IMR-90 (cell line): Measurements from ENCODE around the gene CHRNA3. TPM values are rescaled to one million over a fixed set of nuclear protein-coding genes. Genes with fewer than 3 reads are reported as not detected.

Source experiments
- ATAC-seq: fragments of 200-7000 bp; cut with Tn5 transposase; 2 replicates; pipeline ENCODE4 v1.9.1; 2020; ENCODE audit warnings: low read depth, mild to moderate bottlenecking, moderate library complexity
- BruUV-seq: library from RNA; stranded (reverse); fragments of 400-500 nt; replicated peaks from 2 replicates; lab custom pipeline; 2021; lab: Mats Ljungman, UMichigan
- CTCF ChIA-PET: fragments of 300-600 bp; formaldehyde crosslinking; extraction: SDS; loops from one replicate; lab custom pipeline; 2021; ENCODE audit warnings: antibody characterized with exemption; lab: Yijun Ruan, JAX
- POLR2A ChIA-PET: fragments of 300-600 bp; sonication (Branson Sonifier 250); formaldehyde crosslinking; loops from one replicate; lab custom pipeline; 2022; ENCODE audit warnings: antibody characterized with exemption; ENCODE audit not compliant: unreplicated experiment; lab: Charles Lee
- DNase-seq: peaks from one replicate; pipeline ENCODE4 v3.0.0; 2013
- H2AFZ ChIP-seq: replicated peaks from 2 replicates; pipeline ENCODE3; 2013; ENCODE audit warnings: low read length, mild to moderate bottlenecking; ENCODE audit not compliant: poor library complexity
- H2AK5ac ChIP-seq: 2 replicates; pipeline ENCODE4 v1.6.1; 2013; ENCODE audit warnings: low read depth, low read length, inconsistent platforms
- H2AK9ac ChIP-seq: replicated peaks from 2 replicates; pipeline ENCODE3; 2013; ENCODE audit warnings: mild to moderate bottlenecking, low read depth, low read length, moderate library complexity; ENCODE audit not compliant: poor library complexity
- H2BK120ac ChIP-seq: 2 replicates; pipeline ENCODE4 v1.6.1; 2013; ENCODE audit warnings: low read depth, low read length, inconsistent platforms
- H2BK15ac ChIP-seq: 3 replicates; pipeline ENCODE4 v1.6.1; 2013; ENCODE audit warnings: low read depth, low read length, inconsistent platforms
- H2BK20ac ChIP-seq: 2 replicates; pipeline ENCODE4 v1.6.1; 2013; ENCODE audit warnings: low read depth, mild to moderate bottlenecking, inconsistent platforms, low read length, moderate library complexity
- H2BK5ac ChIP-seq: 2 replicates; pipeline ENCODE4 v1.6.1; 2013; ENCODE audit warnings: mild to moderate bottlenecking, low read depth, low read length, inconsistent platforms; ENCODE audit not compliant: poor library complexity, severe bottlenecking
- H3K14ac ChIP-seq: replicated peaks from 2 replicates; pipeline ENCODE4 v1.6.1; 2013; ENCODE audit warnings: low read depth, low read length, inconsistent platforms
- H3K18ac ChIP-seq: 2 replicates; pipeline ENCODE4 v1.6.1; 2013; ENCODE audit warnings: low read depth, low read length, control low read depth
- H3K23ac ChIP-seq: 2 replicates; pipeline ENCODE4 v1.6.1; 2013; ENCODE audit warnings: low read depth, low read length, inconsistent platforms
- H3K27ac ChIP-seq: 2 replicates; pipeline ENCODE4 v1.5.1; 2013; ENCODE audit warnings: mild to moderate bottlenecking, control low read depth, low read length; ENCODE audit not compliant: insufficient read depth
- H3K27me3 ChIP-seq: 2 replicates; pipeline ENCODE4 v1.6.1; 2013; ENCODE audit warnings: low read length; ENCODE audit not compliant: control insufficient read depth, insufficient read depth
- H3K36me3 ChIP-seq: 2 replicates; pipeline ENCODE4 v1.6.1; 2013; ENCODE audit warnings: low read length, mixed read lengths; ENCODE audit not compliant: control insufficient read depth, insufficient read depth
- H3K4ac ChIP-seq: 2 replicates; pipeline ENCODE4 v1.6.1; 2013; ENCODE audit warnings: low read depth, low read length, inconsistent platforms
- H3K4me1 ChIP-seq: 2 replicates; pipeline ENCODE4 v1.6.1; 2013; ENCODE audit warnings: low read length, mixed read lengths; ENCODE audit not compliant: control insufficient read depth, insufficient read depth
- H3K4me2 ChIP-seq: 2 replicates; pipeline ENCODE4 v1.6.1; 2013; ENCODE audit warnings: low read depth, mild to moderate bottlenecking, control low read depth, low read length, moderate library complexity
- H3K4me3 ChIP-seq: 2 replicates; pipeline ENCODE4 v1.5.1; 2013; ENCODE audit warnings: low read depth, mild to moderate bottlenecking, control low read depth, low read length, moderate library complexity; ENCODE audit not compliant: insufficient read depth
- H3K56ac ChIP-seq: 2 replicates; pipeline ENCODE4 v1.6.1; 2013; ENCODE audit warnings: low read length, inconsistent platforms; ENCODE audit not compliant: insufficient read depth; ENCODE audit errors: extremely low read depth
- H3K79me1 ChIP-seq, 2 experiments: 2 replicates each; pipeline ENCODE4 v1.6.1; 2013; ENCODE audit warnings: low read length in 2 of 2, inconsistent platforms in 1 of 2, low read depth in 1 of 2
- H3K9ac ChIP-seq: 2 replicates; pipeline ENCODE4 v1.6.1; 2013; ENCODE audit warnings: low read depth, low read length, control low read depth
- H3K9me1 ChIP-seq: 2 replicates; pipeline ENCODE4 v1.6.1; 2013; ENCODE audit warnings: low read length, inconsistent platforms; ENCODE audit not compliant: insufficient read depth
- H3K9me3 ChIP-seq: 2 replicates; pipeline ENCODE4 v1.6.1; 2013; ENCODE audit warnings: low read length; ENCODE audit not compliant: control insufficient read depth, insufficient read depth
- H4K20me1 ChIP-seq: 2 replicates; pipeline ENCODE4 v1.6.1; 2013; ENCODE audit warnings: low read length, inconsistent platforms; ENCODE audit not compliant: insufficient read depth
- H4K5ac ChIP-seq: 2 replicates; pipeline ENCODE4 v1.6.1; 2013; ENCODE audit warnings: mild to moderate bottlenecking, low read depth, low read length, control low read depth
- H4K8ac ChIP-seq, 2 experiments: 2 replicates each; pipeline ENCODE4 v1.6.1; 2013; ENCODE audit warnings: low read depth in 2 of 2, low read length in 2 of 2, control low read depth in 1 of 2, inconsistent platforms in 1 of 2
- H4K91ac ChIP-seq: 2 replicates; pipeline ENCODE4 v1.6.1; 2013; ENCODE audit warnings: low read depth, low read length, inconsistent platforms; ENCODE audit not compliant: insufficient read depth
- BHLHE40 ChIP-seq: fragments of 150-350 bp; IDR thresholded peaks from 2 replicates; pipeline ENCODE4 v1.6.1; 2016; ENCODE audit warnings: mild to moderate bottlenecking, low read depth, low read length
- CHD1 ChIP-seq: IDR thresholded peaks from 2 replicates; pipeline ENCODE4 v1.6.1; 2012; ENCODE audit warnings: low read depth, low read length, improper control_type of control experiment
- FOS ChIP-seq: fragments of 150-350 bp; IDR thresholded peaks from 2 replicates; pipeline ENCODE4 v1.6.1; 2016; ENCODE audit warnings: low read depth, low read length
- MAFK ChIP-seq: IDR thresholded peaks from 2 replicates; pipeline ENCODE4 v1.6.1; 2012; ENCODE audit warnings: low read depth, low read length, improper control_type of control experiment
- MAZ ChIP-seq: IDR thresholded peaks from 2 replicates; pipeline ENCODE4 v1.6.1; 2012; ENCODE audit warnings: low read depth, mild to moderate bottlenecking, low read length, improper control_type of control experiment, moderate library complexity, borderline replicate concordance
- MXI1 ChIP-seq: IDR thresholded peaks from 2 replicates; pipeline ENCODE4 v1.6.1; 2012; ENCODE audit warnings: low read depth, mild to moderate bottlenecking, low read length, moderate library complexity, borderline replicate concordance
- NFE2L2 ChIP-seq: fragments of 150-350 bp; IDR thresholded peaks from 2 replicates; pipeline ENCODE4 v1.6.1; 2016; ENCODE audit warnings: low read depth, mild to moderate bottlenecking, low read length
- POLR2A ChIP-seq: IDR thresholded peaks from 2 replicates; pipeline ENCODE4 v1.6.1; 2012; ENCODE audit warnings: mild to moderate bottlenecking, low read depth, low read length
- RAD21 ChIP-seq: IDR thresholded peaks from 2 replicates; pipeline ENCODE4 v1.6.1; 2012; ENCODE audit warnings: low read length, improper control_type of control experiment
- RFX5 ChIP-seq: IDR thresholded peaks from 2 replicates; pipeline ENCODE4 v1.8.0; 2012; ENCODE audit warnings: low read depth, mild to moderate bottlenecking, low read length, moderate library complexity
- SMC3 ChIP-seq: fragments of 150-350 bp; IDR thresholded peaks from 2 replicates; pipeline ENCODE4 v1.6.1; 2016; ENCODE audit warnings: low read depth, mild to moderate bottlenecking, antibody characterized with exemption, low read length, moderate library complexity
- WGBS, 2 experiments: methylation state at CpG; one replicate each; pipeline versions ENCODE4 v1.1.5 to v1.1.7; 2013; ENCODE audit warnings: missing lambda C conversion rate in 2 of 2; ENCODE audit not compliant: insufficient read length in 1 of 2; ENCODE audit errors: extremely low coverage in 2 of 2; 5-methylcytosine and 5-hydroxymethylcytosine counted together
- dilution Hi-C: fragments of 300-500 bp; cut with HindIII; formaldehyde crosslinking; loops from one replicate; pipeline ENCODE4 v1.14.3; 2018; ENCODE audit warnings: low sequenced_read_pairs; ENCODE audit not compliant: unreplicated experiment
- in situ Hi-C: fragments of 300-500 bp; cut with MboI; formaldehyde crosslinking; loops from 3 replicates; pipeline ENCODE4 v1.14.3; 2019; ENCODE audit warnings: low sequenced_read_pairs, inconsistent platforms, mixed read lengths
- intact Hi-C: fragments of 100-400 bp; cut with micrococcal nuclease; formaldehyde crosslinking; loops from 2 replicates; pipeline ENCODE4 v1.10.0; 2022
- polyA plus RNA-seq, 3 experiments: library from polyadenylated mRNA; depleted of rRNA; stranded (reverse); fragments of >200 nt; gene quantifications; 2 replicates each; pipeline ENCODE4 v1.2.3, GENCODE V29; 2012; ENCODE audit warnings: low replicate concordance in 1 of 3
- total RNA-seq: library from RNA; depleted of rRNA; stranded (reverse); fragments of >200 nt; gene quantifications from 2 replicates; pipeline ENCODE4 v1.2.3, GENCODE V29; 2012
- TF ChIP-seq, protein P1 (sequence below): conservative IDR thresholded peaks from 2 replicates; pipeline ENCODE4 v1.5.1; 2012; ENCODE audit warnings: mild to moderate bottlenecking, low read depth, low read length, improper control_type of control experiment
- TF ChIP-seq, protein P2 (sequence below): fragments of 150-350 bp; IDR thresholded peaks from 2 replicates; pipeline ENCODE4 v1.6.1; 2017; ENCODE audit warnings: mild to moderate bottlenecking, antibody characterized with exemption, low read length, low read depth
- TF ChIP-seq, protein P3 (sequence below): fragments of 150-350 bp; IDR thresholded peaks from 2 replicates; pipeline ENCODE4 v1.6.1; 2016; ENCODE audit warnings: low read depth, mild to moderate bottlenecking, low read length, moderate library complexity, borderline replicate concordance

Gene CHRNA3
- total and polyA plus RNA-seq, 2 of the 4 experiments (the other 2 are of a cell fraction) = not detected

DNA sequence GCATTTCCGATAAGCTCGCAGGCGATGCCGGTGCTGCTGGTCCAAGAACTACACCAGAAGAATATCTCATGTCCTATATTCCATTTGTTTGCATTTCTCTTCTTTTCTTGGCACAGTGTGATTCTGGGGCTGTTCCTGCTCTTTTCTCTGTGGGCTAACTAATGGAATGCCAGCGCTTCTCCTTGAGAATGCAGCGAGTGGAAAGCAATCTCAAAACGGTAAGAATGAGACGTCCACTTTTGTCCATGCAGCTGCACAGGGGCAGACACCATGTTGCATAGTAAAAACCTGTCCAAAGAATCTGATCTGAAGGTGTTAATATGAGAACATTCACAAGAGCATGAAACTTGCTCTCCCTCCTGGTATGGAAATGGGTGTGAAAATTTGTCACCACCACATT lies 6.6 kb upstream of the CHRNA3 start:
- dilution Hi-C loops = no loop called here
- Histone ChIP-seq H3K18ac (no peak overlapping the region), H3K9me1 (no peaks in the 10 kb centered on the region), H3K4me3 (no peak overlapping the region), H2AK5ac (no peak overlapping the region), H3K27me3 (peaks cover 62% of the 10 kb centered on the region), H2AFZ (no peak overlapping the region), H3K4me1 (no peaks in the 10 kb centered on the region), H4K91ac (no peak overlapping the region), H3K14ac (no peak overlapping the region), H3K4me2 (no peak overlapping the region), H3K27ac (no peak overlapping the region), H4K5ac (no peak overlapping the region), H4K20me1 (no peaks in the 10 kb centered on the region), H4K8ac (no peak overlapping the region), H3K23ac (no peak overlapping the region), H3K56ac (no peak overlapping the region), H3K4ac (no peak overlapping the region), H3K9ac (no peak overlapping the region), H2AK9ac (no peak overlapping the region), H2BK5ac (no peak overlapping the region), H3K36me3 (no peaks in the 10 kb centered on the region), H2BK120ac (no peak overlapping the region), H3K79me1 (no peaks in the 10 kb centered on the region), H2BK20ac (no peak overlapping the region), H3K9me3 (no peaks in the 10 kb centered on the region), H2BK15ac (no peak overlapping the region)
- ATAC-seq = no peak
- TF ChIP-seq NFE2L2 (no peak), RAD21 (no peak), RFX5 (no peak), FOS (no peak), MAZ (no peak), CHD1 (no peak), MXI1 (no peak), BHLHE40 (no peak), MAFK (no peak), POLR2A (no peak), SMC3 (no peak)
- TF ChIP-seq, protein P1, sequence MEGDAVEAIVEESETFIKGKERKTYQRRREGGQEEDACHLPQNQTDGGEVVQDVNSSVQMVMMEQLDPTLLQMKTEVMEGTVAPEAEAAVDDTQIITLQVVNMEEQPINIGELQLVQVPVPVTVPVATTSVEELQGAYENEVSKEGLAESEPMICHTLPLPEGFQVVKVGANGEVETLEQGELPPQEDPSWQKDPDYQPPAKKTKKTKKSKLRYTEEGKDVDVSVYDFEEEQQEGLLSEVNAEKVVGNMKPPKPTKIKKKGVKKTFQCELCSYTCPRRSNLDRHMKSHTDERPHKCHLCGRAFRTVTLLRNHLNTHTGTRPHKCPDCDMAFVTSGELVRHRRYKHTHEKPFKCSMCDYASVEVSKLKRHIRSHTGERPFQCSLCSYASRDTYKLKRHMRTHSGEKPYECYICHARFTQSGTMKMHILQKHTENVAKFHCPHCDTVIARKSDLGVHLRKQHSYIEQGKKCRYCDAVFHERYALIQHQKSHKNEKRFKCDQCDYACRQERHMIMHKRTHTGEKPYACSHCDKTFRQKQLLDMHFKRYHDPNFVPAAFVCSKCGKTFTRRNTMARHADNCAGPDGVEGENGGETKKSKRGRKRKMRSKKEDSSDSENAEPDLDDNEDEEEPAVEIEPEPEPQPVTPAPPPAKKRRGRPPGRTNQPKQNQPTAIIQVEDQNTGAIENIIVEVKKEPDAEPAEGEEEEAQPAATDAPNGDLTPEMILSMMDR = no peak
- TF ChIP-seq, protein P2, sequence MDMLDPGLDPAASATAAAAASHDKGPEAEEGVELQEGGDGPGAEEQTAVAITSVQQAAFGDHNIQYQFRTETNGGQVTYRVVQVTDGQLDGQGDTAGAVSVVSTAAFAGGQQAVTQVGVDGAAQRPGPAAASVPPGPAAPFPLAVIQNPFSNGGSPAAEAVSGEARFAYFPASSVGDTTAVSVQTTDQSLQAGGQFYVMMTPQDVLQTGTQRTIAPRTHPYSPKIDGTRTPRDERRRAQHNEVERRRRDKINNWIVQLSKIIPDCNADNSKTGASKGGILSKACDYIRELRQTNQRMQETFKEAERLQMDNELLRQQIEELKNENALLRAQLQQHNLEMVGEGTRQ = no peak
- TF ChIP-seq, protein P3, sequence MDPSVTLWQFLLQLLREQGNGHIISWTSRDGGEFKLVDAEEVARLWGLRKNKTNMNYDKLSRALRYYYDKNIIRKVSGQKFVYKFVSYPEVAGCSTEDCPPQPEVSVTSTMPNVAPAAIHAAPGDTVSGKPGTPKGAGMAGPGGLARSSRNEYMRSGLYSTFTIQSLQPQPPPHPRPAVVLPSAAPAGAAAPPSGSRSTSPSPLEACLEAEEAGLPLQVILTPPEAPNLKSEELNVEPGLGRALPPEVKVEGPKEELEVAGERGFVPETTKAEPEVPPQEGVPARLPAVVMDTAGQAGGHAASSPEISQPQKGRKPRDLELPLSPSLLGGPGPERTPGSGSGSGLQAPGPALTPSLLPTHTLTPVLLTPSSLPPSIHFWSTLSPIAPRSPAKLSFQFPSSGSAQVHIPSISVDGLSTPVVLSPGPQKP = no peak
- ChIA-PET POLR2A (no interaction called here), CTCF (interaction anchor here (0.5 kb wide), 1 partner anchor 56 kb away, joined by 3 read pairs; no protein-coding TSS in a partner anchor)
- no TSS peak for BruUV-seq
- WGBS, 2 experiments = no CpG with 5 or more reads among the region's 8 CpGs
- in situ Hi-C loops = no loop called here
- no peak for DNase-seq
- intact Hi-C loops = no loop called here
